NCI-H2196 (cell line): ENCODE results near the gene CDH4.

Experiments used
- DNase-seq: peaks from one replicate; lab custom pipeline; 2025; ENCODE audit not compliant: unreplicated experiment; lab: John Stamatoyannopoulos, UW

The CDH4 gene

DNA sequence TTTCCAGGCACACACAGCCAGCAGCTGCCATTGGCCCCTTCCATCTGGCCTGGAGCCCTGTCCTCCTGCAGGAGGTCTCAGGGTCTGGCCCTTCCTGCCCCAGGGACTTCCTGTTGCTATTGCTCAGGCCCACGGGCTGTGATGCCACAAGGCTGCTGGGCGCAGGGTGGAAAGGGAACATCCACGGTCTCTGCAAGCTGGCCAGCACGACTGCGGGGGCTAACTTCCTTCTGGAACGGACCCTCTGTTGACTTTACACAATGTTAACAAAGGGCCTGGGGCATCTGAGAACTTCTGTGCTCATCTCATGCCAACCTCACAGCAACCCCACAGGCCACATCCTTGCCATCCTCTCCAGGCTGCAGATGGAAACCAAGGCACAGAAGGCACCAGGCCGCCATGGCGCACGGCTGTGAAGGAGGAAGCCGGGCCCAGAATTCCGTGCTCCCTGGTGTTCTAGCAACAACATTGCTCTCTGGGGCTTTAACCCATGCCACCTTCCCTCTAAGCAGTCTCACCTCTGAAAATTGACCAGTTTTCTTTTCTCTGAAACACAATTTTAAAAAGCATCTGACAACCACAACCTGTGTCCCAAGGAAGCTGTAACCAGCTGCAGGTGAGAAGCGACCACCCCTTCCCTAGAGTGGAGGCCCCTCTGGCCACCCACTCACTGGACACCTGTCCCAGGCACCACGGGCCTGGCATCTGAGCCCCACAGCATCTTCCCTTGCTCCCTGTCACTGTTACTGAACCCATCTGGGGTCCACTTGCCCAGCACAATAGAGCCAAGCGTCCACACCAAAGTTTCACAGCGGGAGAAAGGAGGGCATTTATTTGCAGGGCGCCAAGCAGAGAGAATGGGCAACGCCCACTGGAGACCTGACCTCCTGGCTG lies 261.3 kb downstream of the CDH4 start:
- no peak for DNase-seq

DNA sequence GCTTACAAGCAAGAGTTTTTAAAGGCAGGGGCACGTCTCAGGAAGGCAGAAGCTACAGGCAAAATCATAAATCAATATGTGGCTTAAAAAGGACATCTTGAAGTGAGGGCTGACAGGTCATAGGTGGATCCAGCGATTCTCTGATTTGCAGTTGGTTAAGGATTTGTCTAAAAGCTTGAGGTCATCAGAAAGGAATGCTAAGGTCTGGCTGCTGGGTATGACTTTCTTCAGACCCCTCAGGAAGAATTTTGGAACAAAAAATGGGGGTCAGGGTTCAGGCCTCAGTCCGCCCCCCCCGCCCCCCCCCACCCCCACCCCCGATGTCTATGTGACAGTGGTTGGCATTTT lies 261.9 kb downstream of the CDH4 start:
- no peak for DNase-seq

DNA sequence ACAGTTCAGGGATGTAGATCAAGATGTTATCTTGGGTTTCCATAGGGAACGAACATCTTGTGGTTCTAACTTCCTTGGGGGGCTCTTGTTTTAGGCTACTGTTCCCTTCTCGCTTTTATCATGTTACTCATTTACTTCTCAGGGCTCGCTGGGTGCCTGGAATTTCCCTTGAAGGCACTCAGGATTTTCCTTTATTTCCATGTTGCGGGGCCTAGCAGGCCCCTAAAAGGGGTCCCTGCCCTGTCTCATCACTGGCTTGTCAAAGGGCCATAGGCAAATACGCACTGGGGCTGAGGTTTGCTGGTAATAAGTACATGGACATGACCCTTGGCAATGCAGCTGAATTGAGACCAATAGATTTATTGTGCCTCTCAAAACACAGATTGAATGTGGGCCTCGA lies 262.3 kb downstream of the CDH4 start:
- no peak for DNase-seq

DNA sequence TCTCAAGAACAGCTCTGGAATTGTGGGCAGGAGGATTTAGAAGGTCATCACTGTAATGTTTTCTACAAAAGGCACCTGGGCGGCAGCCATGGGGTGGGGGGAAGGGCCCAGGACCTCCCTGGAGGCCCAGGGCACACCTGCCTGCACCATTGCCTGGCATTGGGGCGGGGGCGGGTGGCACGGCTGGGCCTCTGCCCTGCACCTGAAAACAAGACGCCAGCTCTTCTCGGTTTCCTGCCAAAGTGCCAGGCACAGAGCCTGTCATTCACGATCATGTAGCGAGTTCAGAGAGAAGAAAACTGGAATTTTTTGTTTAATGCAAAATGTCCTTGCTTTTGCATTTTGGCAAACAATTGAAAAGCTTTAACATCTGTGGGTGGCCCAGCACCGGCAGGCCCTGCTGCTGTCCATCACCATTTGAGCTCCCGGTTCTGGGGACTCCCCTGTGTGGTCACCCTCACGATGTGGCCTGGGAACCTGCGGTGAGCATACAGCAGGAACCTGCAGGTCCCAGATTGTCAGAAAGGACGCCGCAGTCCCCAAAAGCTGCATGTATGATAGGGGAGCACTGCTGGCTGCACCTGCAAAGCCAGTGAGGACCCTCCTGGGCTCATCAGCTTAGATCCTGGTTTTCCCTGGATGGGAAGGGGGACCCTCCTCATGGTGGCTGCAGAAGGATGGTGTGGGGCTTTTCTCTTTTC lies 262.9 kb downstream of the CDH4 start:
- no peak for DNase-seq

DNA sequence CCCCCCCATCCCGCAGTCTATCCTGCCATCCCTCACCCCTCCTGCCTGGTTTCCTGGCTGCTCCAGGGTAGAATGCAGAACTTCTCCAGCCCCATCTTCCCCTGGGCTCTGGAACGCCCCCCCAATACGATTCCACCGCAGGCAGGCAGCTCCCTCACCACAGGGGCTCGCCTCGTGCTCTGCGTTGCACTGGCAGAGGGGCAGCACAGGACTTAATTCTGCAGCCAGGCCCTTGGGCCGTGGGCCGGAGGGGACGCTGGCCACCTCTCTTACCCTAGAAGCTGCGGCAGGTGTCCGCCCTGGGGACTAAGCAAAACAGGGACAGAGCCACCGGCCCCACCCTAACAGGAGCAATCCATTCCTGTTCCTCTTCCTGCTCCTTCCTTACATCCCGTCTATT lies 263.9 kb downstream of the CDH4 start:
- no peak for DNase-seq

DNA sequence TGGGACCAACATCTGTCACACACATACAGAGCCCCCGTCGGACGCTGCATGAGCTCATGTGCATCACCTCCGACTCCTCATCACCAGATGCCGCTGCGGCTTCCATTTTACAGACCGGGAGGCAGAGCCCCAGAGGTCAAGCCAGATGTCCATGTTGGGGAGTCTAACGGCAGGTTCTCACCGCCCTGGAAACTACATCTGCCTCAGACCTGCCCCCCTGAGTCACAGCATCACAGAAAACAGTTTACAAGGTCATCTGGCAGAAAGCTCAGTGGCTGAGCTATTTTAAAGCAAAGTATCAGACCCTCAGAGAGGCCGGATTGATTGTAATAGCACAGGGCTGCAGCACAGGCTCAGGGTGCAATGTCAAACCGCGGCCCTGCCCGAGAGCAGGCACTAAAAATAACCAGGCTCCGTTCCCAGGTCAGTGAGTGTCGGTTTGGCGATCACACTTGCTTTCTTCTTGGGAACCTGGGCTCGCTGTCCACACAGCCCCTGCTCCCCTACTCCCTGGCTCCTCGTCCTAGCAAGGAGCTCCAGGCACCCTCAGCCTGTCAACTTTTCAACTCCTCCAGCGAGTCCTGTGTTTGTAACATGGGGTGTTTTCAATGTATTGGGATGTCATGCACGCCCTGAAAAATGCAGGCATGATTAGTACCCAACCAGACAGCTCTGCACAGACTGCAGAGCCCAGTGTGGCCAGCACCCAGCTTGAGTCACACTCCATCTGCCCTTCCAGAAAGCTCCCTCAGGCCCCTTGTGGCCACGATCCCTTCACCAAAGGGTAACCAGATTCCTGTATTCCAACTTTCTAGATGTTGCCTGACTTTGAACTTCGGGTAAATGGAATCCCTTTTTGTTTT lies 264.5 kb downstream of the CDH4 start:
- DNase-seq: no peak

DNA sequence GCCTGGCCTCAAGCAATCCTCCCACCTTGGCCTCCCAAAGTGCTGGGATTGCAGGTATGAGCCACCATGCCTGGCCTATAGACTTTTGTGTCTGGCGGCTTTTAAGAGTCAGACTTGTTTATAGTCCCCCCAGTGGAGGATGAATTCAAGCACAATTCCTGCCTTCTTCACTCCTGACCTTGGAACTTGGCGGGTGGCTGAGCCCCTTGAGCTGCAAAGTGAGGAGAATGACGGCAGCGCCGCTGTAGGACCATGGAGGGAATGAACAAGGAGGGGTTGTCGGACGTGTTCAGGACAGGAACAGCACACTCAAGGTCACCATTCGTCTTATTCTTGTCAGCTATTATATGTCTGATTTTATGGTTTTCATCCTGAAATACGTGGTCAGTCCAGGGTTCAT lies 265.4 kb downstream of the CDH4 start:
- no peak for DNase-seq

DNA sequence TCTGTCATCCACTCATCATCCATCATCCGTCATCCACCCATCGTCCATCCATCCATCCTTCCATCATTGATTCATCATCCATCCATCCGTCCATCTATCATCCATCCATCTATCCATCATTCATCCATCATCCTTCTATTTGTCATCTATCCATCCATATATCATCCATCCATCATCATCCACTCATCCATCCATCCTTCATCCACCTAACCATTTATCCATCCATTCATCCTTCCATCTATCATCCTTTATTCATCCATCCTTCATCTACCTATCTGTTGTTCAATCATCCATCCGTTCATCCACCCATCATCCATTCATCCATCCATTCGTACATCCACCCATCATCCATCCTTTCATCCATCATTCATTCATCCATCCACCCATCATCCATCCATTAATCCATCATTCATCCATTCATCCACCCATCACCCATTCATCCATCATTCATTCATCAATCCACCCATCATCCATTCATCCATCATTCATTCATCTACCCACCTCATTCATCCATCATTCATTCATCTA lies 266.4 kb downstream of the CDH4 start:
- DNase-seq: no peak

DNA sequence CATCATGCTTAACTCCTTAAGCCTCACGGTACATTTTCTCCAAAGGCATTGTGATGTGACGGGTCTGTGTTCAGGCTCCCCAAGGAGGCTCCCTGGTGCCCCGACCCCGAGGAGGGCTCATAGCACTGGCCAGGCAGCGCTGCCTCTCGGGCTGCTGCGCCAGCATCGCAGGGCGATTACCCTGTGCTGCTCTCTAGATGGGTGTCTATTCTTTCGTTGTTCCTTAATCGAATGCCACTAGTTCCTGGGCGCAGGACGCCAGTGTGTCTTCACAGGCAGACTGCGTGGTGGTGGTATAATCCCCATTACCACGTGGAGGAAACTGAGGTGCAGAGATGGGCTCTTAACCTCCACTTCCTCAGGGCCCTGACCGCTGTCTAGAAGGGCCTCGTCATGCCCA lies 267.4 kb downstream of the CDH4 start:
- DNase-seq: no peak

DNA sequence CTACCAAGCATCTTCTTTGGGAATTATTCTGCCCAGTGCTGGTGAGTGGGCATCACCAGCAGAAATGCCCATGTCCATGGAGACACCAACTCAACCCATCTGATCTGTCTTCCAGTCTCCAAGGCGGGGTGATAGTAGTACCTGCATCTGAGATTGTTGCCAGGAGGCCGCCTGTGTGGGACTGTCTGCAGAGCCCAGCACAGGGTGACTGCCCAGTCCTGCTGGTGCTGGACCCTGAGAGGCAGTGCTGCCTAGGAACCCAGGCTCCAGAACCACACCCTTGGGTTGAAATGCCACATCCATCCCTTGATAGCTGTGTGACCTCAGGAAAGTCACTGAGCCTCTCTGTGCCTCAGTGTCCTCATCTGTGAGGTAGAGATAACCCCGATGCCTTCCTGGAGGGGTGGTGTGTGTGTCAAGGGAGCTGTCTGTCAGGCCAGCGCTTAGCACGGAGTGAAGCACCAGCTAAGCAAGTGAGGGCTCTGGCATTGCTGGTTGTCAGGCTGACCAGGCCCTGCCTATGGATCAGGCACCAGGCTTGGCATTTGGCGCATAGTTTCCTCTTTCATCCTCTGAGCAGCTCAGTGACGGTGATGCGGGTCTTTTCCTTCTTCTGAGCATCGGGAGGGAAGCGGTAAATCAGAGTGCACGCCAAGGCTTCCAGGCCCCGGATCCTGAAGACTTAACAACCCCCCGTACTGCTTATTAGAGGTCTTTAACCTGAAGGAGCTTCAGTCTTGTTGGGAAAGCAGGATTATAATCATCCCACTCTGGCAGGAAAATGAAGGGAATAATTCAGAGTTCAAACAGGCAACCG lies 268.2 kb downstream of the CDH4 start:
- no peak for DNase-seq

DNA sequence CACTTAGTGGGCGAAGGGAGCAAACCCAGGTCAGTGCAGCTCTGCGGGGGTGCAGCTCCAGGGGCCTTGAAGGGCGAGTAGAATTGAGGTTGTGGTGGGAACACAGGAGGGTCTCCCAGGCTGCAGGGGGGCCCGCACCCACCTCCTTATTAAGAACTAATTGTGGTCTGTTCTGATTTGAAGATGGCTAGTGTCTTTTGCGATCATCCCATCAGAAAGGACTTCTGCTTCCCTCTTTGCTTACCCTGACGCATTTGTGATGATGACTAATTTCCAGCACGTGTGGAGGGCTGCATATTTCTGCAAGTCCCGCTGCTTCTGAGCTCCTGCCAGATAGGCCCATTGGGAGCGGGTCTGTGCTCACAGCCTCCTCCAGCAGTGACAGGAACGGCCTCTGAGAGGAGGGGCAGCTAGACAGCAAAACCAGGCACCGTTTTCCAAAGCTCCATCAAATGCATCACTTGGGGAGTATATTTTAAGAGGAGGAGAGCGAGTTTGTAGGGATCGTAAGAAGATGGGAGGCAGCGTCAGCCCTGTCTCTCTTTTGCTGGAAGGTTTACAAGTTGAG lies 268.9 kb downstream of the CDH4 start:
- no peak for DNase-seq

DNA sequence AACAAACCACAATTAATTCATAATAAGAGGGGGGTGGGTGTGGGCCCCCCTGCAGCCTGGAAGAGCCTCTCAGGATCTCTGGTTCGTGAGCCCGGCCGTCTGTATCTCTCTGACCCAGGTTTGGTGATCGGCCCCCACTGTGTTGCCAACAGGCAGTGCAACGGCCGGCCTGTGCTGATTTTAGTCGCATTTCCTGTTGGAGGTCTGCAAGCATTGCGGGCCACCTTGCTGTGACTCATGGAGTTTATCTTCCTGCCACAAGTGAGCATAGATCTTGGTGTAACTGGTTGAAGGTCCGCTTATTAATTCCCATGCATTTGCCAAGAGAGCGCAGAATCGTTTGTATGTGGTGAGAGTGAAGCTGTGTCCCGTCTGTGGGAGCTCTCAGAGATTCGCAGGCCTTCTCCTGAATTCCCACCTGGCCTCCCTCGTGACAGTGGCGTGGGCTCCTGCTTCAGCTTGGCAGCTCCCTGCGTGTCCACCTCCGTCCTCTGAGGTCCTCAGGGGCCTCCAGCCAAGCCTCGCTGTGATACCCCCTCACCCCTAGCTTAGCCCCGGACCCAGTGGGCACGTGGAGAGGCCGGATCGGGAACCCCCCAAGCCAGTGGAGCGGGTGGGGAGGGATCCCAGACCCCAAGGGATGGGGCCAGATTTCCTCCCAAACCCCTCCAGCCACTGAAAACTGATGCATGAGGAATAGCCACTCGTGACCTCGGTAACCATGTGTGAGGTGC lies 269.8 kb downstream of the CDH4 start:
- DNase-seq: no peak

DNA sequence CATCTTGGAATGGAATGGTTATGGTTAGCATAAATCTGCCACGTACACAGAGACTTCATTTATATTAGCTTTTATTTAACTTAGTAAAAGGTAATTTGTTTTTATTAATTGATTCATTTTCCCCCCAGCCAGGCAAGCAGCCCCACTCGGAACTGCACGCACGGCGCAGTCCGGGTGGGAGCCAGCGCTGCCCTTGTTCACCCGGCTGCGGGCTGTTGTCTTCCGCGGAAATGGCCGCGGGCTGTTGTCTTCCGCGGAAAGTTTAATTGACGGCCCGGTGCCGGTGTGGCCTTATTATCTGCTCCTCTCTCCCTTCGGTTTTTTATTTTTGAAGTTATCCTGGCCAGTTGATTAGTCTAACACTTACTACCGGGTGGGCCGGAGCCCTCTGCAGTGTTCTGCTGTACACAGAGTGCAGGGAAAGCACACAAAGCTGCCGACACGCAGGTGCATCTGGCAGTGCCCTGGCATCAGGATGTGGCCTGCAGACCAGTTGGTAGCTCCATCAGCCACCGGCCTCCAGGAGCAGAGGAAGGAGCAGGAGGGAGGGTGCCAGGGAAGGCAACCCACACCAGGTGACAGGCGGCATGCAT lies 270.5 kb downstream of the CDH4 start:
- no peak for DNase-seq

DNA sequence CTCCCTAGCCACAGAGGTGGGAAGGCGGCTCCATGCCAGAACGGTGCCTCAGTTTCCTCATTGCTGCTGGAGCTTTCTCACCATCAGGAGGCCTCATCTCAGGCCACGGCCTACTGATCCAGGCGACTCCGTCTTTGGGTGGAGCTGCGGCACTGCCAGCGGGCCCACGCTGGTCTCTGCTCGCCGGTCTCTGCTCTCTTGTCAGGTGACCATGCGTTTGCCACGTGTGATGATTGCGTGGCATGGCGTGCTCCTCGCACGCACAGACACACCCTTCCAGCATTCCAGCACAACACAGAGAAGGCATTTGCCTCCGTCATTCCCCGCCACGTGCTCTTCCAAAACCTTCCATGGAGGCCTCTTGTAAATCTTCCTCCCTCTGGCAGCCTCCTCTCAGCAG lies 271.1 kb downstream of the CDH4 start:
- no peak for DNase-seq

DNA sequence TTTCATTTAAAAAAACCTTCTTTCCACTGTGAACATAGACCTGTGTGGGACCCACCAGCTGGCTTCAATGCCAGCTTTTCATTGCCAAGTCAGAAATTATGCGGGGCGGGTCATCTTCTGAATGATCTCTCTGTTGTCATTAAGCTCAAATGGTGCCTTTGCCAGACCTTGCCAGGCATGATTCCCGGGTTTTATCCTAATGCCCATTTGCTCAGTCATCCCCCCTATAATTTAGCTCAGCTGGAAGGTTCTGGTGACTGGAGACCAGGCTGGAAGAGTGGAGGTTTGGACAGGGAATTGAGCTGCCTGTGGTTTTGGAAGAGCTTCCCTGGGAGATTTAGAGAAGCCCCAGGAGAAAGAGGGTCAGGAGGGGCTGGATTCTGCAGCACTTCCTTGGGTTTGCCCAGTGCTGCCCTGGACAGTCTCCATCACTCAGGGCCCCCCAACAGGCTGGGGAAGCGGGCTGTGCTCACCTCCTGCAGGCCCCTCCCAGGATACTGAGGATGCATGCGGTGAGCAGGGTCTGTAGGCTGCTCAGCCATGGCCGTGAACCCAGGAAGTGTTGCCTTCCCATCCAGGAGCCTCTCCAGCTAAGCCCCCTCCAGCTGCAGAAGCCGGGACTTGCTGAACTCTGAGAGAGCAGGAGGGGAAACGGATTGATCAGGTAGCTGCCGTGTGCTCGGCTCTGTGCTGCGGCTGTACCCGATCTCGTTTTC lies 273.0 kb downstream of the CDH4 start:
- DNase-seq: no peak

DNA sequence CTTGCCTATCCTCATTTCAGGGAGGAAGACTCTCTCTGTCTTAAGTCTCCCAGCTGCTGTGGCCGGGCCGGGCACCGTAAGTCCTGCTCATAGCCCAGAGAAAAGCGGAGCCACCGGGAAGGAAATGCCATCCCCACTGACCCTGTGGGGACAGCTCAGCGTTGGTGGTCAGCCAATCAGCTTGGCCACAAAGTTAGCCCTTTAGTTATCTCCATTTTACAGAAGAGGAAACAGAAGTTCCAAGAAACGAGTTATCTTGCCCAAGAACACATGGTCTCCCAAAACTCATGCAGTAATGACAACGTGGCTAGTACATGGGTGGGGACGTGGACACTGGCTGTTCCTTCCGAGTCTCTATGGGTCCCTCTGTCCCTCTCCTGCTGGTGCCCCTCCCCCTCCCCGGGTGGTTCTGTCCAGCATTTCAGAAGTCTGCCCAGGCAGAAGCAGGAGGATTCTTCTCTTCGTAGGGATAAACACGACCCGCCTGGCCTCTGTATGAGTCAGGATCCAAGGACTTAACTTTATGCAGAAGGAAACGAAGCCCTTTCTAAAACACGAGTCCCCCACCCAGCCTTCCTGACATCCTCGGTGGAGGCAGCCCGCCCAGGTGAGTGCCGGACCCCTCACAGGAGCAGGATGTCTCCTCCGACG lies 273.8 kb downstream of the CDH4 start:
- no peak for DNase-seq

DNA sequence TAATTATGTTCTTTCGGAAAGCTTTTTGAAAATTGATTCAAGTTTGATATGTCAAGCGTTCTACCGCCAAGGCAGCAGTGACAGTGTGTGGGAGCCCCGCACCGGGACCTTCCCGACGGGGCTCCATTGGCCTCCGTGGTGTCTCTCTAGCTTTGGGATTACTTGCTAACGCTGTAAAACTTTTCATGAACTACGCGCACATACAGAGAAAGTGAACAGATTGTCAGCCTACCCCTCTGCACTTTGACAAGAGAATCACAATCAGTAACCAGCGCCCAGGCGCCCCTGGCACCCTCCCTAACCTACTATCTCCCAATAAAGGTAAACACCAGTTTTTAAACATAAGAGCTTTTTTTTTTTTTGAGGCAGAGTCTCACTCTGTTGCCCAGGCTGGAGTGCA lies 274.8 kb downstream of the CDH4 start:
- no peak for DNase-seq

DNA sequence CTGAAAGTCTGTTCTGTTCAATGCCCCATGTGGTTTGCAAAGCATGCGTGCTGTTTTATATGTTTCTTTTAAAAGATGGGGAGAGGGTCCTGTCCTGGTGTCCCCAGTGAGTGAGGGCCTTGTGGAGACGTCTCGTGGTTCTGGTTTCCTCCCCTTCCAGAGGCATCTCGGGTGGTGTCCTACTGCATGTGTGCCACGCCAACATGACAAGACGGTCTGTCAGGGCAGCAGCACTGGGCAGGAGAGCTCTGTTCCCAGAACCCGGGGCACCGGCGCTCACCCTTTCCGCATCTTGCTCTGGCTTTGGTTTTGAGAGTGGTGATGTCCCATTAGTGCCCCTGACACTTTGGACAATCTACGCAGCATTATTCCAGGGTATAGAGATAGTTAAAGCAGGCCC lies 275.6 kb downstream of the CDH4 start:
- no peak for DNase-seq
